Neural progenitor cell (in vitro differentiated cells): ENCODE data around the gene IQCF5. TPM values are rescaled to one million over a fixed set of nuclear protein-coding genes. Genes with fewer than 3 reads are reported as not detected.
"Not testable (repeated sequence)": the region's sequence is repeated elsewhere in the genome, so short reads cannot be mapped to it uniquely, and the experiment has no call there.

ENCODE experiments used
- DNase-seq: peaks from one replicate; pipeline ENCODE4 v3.0.0-alpha.2; 2016; ENCODE audit warnings: low spot score
- H2AFZ ChIP-seq: fragments of 200-600 bp; sonication (generic); replicated peaks from 2 replicates; pipeline ENCODE4 v1.6.1; 2016; ENCODE audit warnings: antibody characterized with exemption
- H3F3A ChIP-seq: fragments of 200-600 bp; sonication (generic); 2 replicates; pipeline ENCODE4 v1.6.1; 2016; ENCODE audit warnings: antibody characterized with exemption, low read depth
- H3K27ac ChIP-seq: fragments of 200-600 bp; sonication (generic); 2 replicates; pipeline ENCODE4 v1.5.1; 2016; ENCODE audit warnings: mild to moderate bottlenecking
- H3K27me3 ChIP-seq: fragments of 200-600 bp; sonication (generic); 2 replicates; pipeline ENCODE4 v1.6.1; 2016; ENCODE audit warnings: mild to moderate bottlenecking, moderate library complexity
- H3K36me3 ChIP-seq: fragments of 200-600 bp; sonication (generic); 2 replicates; pipeline ENCODE4 v1.5.1; 2016
- H3K4me1 ChIP-seq: fragments of 200-600 bp; sonication (generic); 2 replicates; pipeline ENCODE4 v1.6.1; 2016; ENCODE audit warnings: mixed run types
- H3K4me2 ChIP-seq: fragments of 200-600 bp; sonication (generic); 2 replicates; pipeline ENCODE4 v1.6.1; 2016
- H3K4me3 ChIP-seq: fragments of 200-600 bp; sonication (generic); 2 replicates; pipeline ENCODE4 v1.5.1; 2016
- H3K79me2 ChIP-seq: fragments of 200-600 bp; sonication (generic); 2 replicates; pipeline ENCODE4 v1.6.1; 2016; ENCODE audit warnings: low read depth
- H3K9ac ChIP-seq: fragments of 200-600 bp; sonication (generic); 2 replicates; pipeline ENCODE4 v1.6.1; 2016
- H3K9me3 ChIP-seq: fragments of 200-600 bp; sonication (generic); 2 replicates; pipeline ENCODE4 v1.5.1; 2016; ENCODE audit warnings: low read depth
- H4K20me1 ChIP-seq: fragments of 200-600 bp; sonication (generic); 2 replicates; pipeline ENCODE4 v1.6.1; 2016; ENCODE audit warnings: low read depth
- H3K27ac Mint-ChIP-seq: 3 replicates; pipeline ENCODE4 v1.8.0; 2021; ENCODE audit warnings: mixed read lengths
- H3K27me3 Mint-ChIP-seq: 2 replicates; pipeline ENCODE4 v1.8.0; 2022; ENCODE audit warnings: low read depth, mild to moderate bottlenecking, inconsistent platforms, moderate library complexity, mixed read lengths; ENCODE audit not compliant: insufficient read depth
- H3K36me3 Mint-ChIP-seq: 3 replicates; pipeline ENCODE4 v1.8.0; 2021; ENCODE audit warnings: mixed read lengths
- H3K4me1 Mint-ChIP-seq: 3 replicates; pipeline ENCODE4 v1.8.0; 2021; ENCODE audit warnings: mixed read lengths
- H3K4me3 Mint-ChIP-seq: 3 replicates; pipeline ENCODE4 v1.8.0; 2021; ENCODE audit warnings: mild to moderate bottlenecking, moderate library complexity, mixed read lengths
- H3K9me3 Mint-ChIP-seq: 3 replicates; pipeline ENCODE4 v1.8.0; 2020; ENCODE audit warnings: mixed read lengths
- CTCF ChIP-seq: fragments of 200-600 bp; sonication (generic); IDR thresholded peaks from 2 replicates; pipeline ENCODE4 v1.5.1; 2017; ENCODE audit warnings: antibody characterized with exemption, mild to moderate bottlenecking
- EZH2 ChIP-seq: fragments of 200-600 bp; sonication (generic); IDR thresholded peaks from 2 replicates; pipeline ENCODE4 v1.6.1; 2017; ENCODE audit warnings: antibody characterized with exemption, mild to moderate bottlenecking, moderate library complexity
- EZH2phosphoT487 ChIP-seq: fragments of 200-600 bp; sonication (generic); IDR thresholded peaks from 2 replicates; pipeline ENCODE4 v1.6.1; 2017; ENCODE audit warnings: antibody characterized with exemption
- total RNA-seq: library from RNA; depleted of rRNA; stranded (reverse); fragments of >200 nt; gene quantifications from 2 replicates; pipeline ENCODE4 v1.2.3, GENCODE V29; 2015; ENCODE audit warnings: low replicate concordance

Gene IQCF5
- total RNA-seq, 1 donor from 2014 or later: not detected

GRCh38 chr3:51904034-51904823 is 28.8 kb upstream of the IQCF5 start:
- Histone ChIP-seq H3K27ac (no peak overlapping the region), H2AFZ (no peak overlapping the region), H3K9ac (no peak overlapping the region), H3K9me3 (no peaks in the 10 kb centered on the region), H3K4me2 (no peak overlapping the region), H3K36me3 (no peaks in the 10 kb centered on the region), H3K4me3 (no peak overlapping the region), H3K27me3 (no peaks in the 10 kb centered on the region), H3K79me2 (no peaks in the 10 kb centered on the region), H3K4me1 (no peaks in the 10 kb centered on the region), H3F3A (no peaks in the 10 kb centered on the region), H4K20me1 (no peaks in the 10 kb centered on the region)
- Mint-ChIP-seq H3K36me3 (peaks cover 2% of the 10 kb centered on the region), H3K27me3 (peaks cover 18% of the 10 kb centered on the region), H3K9me3 (peaks cover 26% of the 10 kb centered on the region), H3K27ac (peak overlapping the region; percentile 7), H3K4me1 (no peaks in the 10 kb centered on the region), H3K4me3 (no peak overlapping the region)
- no peak for DNase-seq
- no peak for TF ChIP-seq EZH2phosphoT487
- no peak for TF ChIP-seq EZH2
- no peak for TF ChIP-seq CTCF

GRCh38 chr3:51902361-51902760 is 27.0 kb upstream of the IQCF5 start:
- not testable (repeated sequence) for H3K4me1 Mint-ChIP-seq, H3K9ac ChIP-seq, DNase-seq, H4K20me1 ChIP-seq, H3K4me3 Mint-ChIP-seq, H3K4me3 ChIP-seq, H3K36me3 ChIP-seq, H3K27ac Mint-ChIP-seq, H3K27me3 ChIP-seq, H3K79me2 ChIP-seq, H3K9me3 ChIP-seq, H2AFZ ChIP-seq, H3F3A ChIP-seq, H3K4me1 ChIP-seq, H3K4me2 ChIP-seq, H3K36me3 Mint-ChIP-seq, H3K27ac ChIP-seq
- peaks cover 19% of the 10 kb centered on the region for H3K9me3 Mint-ChIP-seq
- H3K27me3 Mint-ChIP-seq: peaks cover 19% of the 10 kb centered on the region

- peaks cover 13% of the 10 kb centered on the region for H3K27me3 Mint-ChIP-seq
- H3K27me3 ChIP-seq, H3K4me1 Mint-ChIP-seq, H3K4me3 Mint-ChIP-seq, H4K20me1 ChIP-seq, H3K9ac ChIP-seq, H3F3A ChIP-seq, H3K36me3 ChIP-seq, H3K4me1 ChIP-seq, DNase-seq, H3K36me3 Mint-ChIP-seq, H3K4me2 ChIP-seq, H3K4me3 ChIP-seq, H3K9me3 Mint-ChIP-seq, H3K9me3 ChIP-seq, H2AFZ ChIP-seq, H3K27ac Mint-ChIP-seq, H3K27ac ChIP-seq, H3K79me2 ChIP-seq: not testable (repeated sequence)
Measured at GRCh38 chr3:51900043-51900442, 24.6 kb upstream of the IQCF5 start.

GRCh38 chr3:51897391-51897790 is 22.0 kb upstream of the IQCF5 start:
- H3K36me3 ChIP-seq: no peaks in the 10 kb centered on the region
- H3F3A ChIP-seq: no peaks in the 10 kb centered on the region
- no peak overlapping the region for H3K4me3 Mint-ChIP-seq
- no peaks in the 10 kb centered on the region for H3K36me3 Mint-ChIP-seq
- no peaks in the 10 kb centered on the region for H3K4me1 ChIP-seq
- no peak for DNase-seq
- no peaks in the 10 kb centered on the region for H4K20me1 ChIP-seq
- H3K79me2 ChIP-seq: no peaks in the 10 kb centered on the region
- no peaks in the 10 kb centered on the region for H3K9me3 ChIP-seq
- H3K27ac ChIP-seq: no peak overlapping the region
- no peak for TF ChIP-seq CTCF
- no peak for TF ChIP-seq EZH2phosphoT487
- TF ChIP-seq EZH2: no peak
- H3K4me1 Mint-ChIP-seq: peaks cover 2% of the 10 kb centered on the region
- no peak overlapping the region for H3K9ac ChIP-seq
- no peaks in the 10 kb centered on the region for H3K9me3 Mint-ChIP-seq
- H3K27ac Mint-ChIP-seq: no peak overlapping the region
- peaks cover 8% of the 10 kb centered on the region for H3K27me3 Mint-ChIP-seq
- H3K4me2 ChIP-seq: no peak overlapping the region
- H3K4me3 ChIP-seq: no peak overlapping the region
- peak overlapping the region; percentile 50 for H2AFZ ChIP-seq
- H3K27me3 ChIP-seq: no peaks in the 10 kb centered on the region
